GM10847 (cell line): ENCODE measurements around the gene SDK1.

Experiments used
- POLR2A ChIP-seq: IDR thresholded peaks from 2 replicates; pipeline ENCODE4 v1.6.1; 2011; ENCODE audit not compliant: insufficient read length; ENCODE audit errors: extremely low read depth

SDK1 gene

GRCh38 chr7:3643091-3643490, 342.0 kb downstream of the SDK1 start:
- no peak for TF ChIP-seq POLR2A

GRCh38 chr7:3648276-3648675, 347.2 kb downstream of the SDK1 start:
- TF ChIP-seq POLR2A, result no peak

DNA sequence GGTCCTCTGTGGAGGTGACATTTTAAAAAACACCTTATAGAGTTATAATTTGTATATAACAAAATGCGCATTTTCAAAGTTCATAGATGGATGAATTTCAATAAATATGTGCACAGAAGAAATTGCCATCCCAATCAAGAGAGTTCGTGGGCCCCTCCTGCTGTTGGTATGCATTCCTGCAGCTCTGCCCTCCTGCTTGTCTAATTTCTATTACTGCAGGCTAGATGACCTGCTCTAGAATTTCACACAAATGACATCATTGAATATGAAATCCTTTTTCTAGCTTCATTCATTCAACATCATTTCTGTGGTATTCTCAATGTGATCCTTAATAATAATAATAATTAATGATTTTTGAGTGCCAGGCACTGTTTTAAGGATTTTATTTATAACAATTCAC, 348.2 kb downstream of the SDK1 start:
- TF ChIP-seq POLR2A, result no peak

- no peak for TF ChIP-seq POLR2A
Measured at GRCh38 chr7:3649678-3650440, 348.8 kb downstream of the SDK1 start.

- no peak for TF ChIP-seq POLR2A
Measured at GRCh38 chr7:3650844-3651243, 349.8 kb downstream of the SDK1 start.

GRCh38 chr7:3655635-3656034, 354.6 kb downstream of the SDK1 start:
- no peak for TF ChIP-seq POLR2A

- TF ChIP-seq POLR2A, result no peak
Measured at GRCh38 chr7:3657206-3657605, 356.2 kb downstream of the SDK1 start.

GRCh38 chr7:3668743-3669142, 367.7 kb downstream of the SDK1 start:
- TF ChIP-seq POLR2A, result no peak

DNA sequence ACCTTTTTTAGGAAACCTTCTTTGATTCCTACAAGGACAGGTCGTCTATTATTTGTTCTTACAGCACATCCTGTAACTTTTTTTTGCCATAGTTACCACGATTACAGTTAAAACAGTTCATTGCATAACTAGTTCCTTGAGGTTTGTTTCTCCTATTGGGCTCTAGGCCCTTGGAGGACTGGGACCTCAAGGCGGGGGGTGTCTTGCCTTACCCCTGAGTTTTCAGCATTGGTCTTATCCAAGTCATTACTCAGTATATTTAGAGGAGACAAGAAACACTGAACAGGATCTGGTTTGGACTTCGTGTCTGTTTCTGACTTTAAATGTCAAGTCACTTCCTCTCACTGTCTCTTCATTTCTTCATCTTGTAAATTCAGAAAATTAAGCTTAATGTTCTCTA, 369.8 kb downstream of the SDK1 start:
- TF ChIP-seq POLR2A, result no peak

GRCh38 chr7:3673524-3673923, 372.5 kb downstream of the SDK1 start:
- no peak for TF ChIP-seq POLR2A

- no peak for TF ChIP-seq POLR2A
Measured at GRCh38 chr7:3678314-3678810, 377.3 kb downstream of the SDK1 start.

DNA sequence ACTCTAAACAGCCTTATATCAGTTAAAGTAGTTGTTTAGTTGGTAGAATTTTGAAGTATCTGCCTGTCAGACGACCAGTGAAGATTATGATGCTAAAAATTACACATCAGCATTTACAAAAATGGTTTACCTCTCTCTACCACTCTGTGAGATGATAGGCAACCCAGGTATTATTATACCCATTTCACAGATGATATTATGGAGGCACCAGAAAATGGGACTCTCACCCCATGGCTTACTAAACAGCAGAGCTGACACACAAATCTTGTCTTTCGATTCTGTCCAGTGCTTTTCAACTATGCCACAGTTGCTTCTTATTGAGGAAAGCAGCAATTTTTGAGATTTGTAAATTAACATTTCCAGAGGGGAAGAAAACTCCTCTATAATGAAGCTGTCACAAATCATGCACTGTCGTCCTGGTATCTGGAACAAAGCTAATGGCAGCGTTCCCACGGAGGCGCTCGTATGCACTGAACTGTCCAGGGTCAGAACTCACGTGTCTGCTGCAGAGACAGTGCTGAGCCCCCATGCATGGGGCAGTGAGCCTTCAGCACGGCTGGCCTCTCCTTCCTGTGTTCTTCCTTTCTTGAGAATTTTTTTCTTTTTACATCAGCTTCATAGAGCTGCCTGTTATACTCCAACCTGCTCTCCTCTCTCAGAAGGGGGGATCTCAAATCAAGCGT, 381.1 kb downstream of the SDK1 start:
- TF ChIP-seq POLR2A, result no peak

DNA sequence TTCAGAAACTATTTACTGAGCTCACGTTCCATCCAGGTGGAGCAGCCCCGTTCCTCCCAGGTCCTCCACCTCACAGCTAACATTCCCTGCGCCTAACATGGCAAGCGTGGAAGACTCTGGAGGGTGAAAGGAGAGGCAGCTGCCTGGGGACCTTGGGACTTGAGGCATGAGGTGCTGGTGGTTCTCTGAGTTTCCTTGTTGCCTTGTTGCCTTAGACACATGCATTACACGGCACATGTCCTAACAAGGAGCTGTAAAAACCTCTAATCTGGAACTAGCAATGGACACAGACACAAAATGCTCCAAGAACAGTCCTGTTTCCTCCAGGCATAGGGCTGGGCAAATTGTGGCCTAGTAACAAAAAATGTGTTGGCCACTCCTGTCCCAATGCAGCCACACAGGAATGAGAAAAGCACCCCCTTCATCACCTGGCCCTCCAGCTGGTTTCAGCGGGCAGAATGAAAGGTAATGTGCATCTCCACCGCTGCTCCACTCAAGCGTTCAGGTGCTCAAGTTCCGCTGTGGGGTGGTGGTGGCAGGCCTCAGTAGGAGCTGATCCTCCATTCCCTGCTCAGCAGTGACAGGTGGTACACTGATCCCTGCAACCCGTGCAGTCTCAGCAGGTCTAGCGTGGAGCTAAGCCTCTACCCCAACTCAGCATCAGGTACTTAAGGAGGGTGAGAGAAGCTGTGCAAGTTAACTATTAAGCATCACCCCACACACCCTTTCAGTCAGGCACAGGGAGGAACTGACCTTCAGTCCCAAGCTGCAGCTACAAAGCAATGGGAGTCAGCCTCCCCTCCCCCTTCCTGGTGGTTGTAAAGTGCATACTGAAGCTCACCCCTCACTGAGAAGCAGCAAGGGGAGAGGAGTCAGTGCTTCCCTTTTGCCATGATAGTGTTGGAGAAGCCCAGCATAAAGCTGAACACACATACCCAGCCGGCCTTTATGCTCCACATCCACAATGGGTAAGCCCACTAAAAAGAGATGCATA, 382.8 kb downstream of the SDK1 start:
- no peak for TF ChIP-seq POLR2A

DNA sequence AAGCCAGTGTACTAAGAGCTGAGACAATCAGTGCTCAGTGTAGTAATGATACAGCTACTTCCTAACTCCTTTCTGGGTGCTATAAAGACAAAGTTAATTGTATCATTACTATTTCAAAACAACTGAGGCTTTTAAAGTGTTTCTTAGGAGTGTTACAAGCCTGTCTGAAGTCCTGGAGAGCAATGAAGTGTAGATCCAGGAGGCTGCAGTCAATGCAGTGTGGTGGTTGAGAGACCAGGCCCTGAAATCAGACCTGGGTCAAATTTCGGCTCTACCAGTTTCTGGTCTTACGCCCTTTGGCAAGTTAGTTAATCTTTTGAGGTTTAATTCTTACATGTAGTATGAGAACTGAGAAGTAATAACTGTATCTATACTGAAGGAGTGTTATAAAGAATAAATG, 387.0 kb downstream of the SDK1 start:
- TF ChIP-seq POLR2A, result no peak

- TF ChIP-seq POLR2A, result no peak
Measured at GRCh38 chr7:3688842-3689241, 387.8 kb downstream of the SDK1 start.
